ENCODE measurements around the gene TIMP4.

The TIMP4 gene

GRCh38 chr3:12149029-12149428 lies 9.7 kb downstream of the TIMP4 start:
- Histone ChIP-seq H3K79me2 (ENCODE audit: insufficient read depth, low read length) (no peaks in the 10 kb centered on the region), H4K20me1 (ENCODE audit: insufficient read depth, low read length, poor library complexity, severe bottlenecking) (no peaks in the 10 kb centered on the region), H3F3A (ENCODE audit: low read depth) (no peaks in the 10 kb centered on the region), H3K4me3 (ENCODE audit: low read length, poor library complexity, severe bottlenecking) (no peak overlapping the region), H3K9ac (ENCODE audit: low read depth, low read length, poor library complexity, severe bottlenecking) (no peak overlapping the region), H3K4me2 (ENCODE audit: low read depth, low read length, poor library complexity, severe bottlenecking) (no peak overlapping the region), H3K9me2 (replicated peaks; ENCODE audit: low read depth, low read length) (no peaks in the 10 kb centered on the region), H3K9me3 (ENCODE audit: insufficient read depth, low read depth, low read length) (no peaks in the 10 kb centered on the region), H2AFZ (ENCODE audit: low read length) (no peak overlapping the region), H3K36me3 (ENCODE audit: insufficient read depth, low read length) (no peaks in the 10 kb centered on the region), H3K4me1 (ENCODE audit: insufficient read depth, low read length, poor library complexity, severe bottlenecking) (no peaks in the 10 kb centered on the region), H3K27me3 (ENCODE audit: insufficient read depth, low read length, poor library complexity, severe bottlenecking) (no peaks in the 10 kb centered on the region)
- TF ChIP-seq CTCF (conservative IDR thresholded peaks at IDR 0.05; ENCODE audit: low read length), result no peak

GRCh38 chr3:12148183-12148940 lies 10.3 kb downstream of the TIMP4 start:
- no peaks in the 10 kb centered on the region for H3F3A ChIP-seq (ENCODE audit: low read depth)
- no peaks in the 10 kb centered on the region for H3K9me3 ChIP-seq (ENCODE audit: insufficient read depth, low read depth, low read length)
- no peaks in the 10 kb centered on the region for H3K4me1 ChIP-seq (ENCODE audit: insufficient read depth, low read length, poor library complexity, severe bottlenecking)
- H3K36me3 ChIP-seq (ENCODE audit: insufficient read depth, low read length), result no peaks in the 10 kb centered on the region
- no peak for TF ChIP-seq CTCF (conservative IDR thresholded peaks at IDR 0.05; ENCODE audit: low read length)
- TF ChIP-seq EZH2phosphoT487 (IDR thresholded peaks at IDR 0.05; ENCODE audit: borderline replicate concordance), result no peak
- H3K4me3 ChIP-seq (ENCODE audit: low read length, poor library complexity, severe bottlenecking), result no peak overlapping the region
- H3K79me2 ChIP-seq (ENCODE audit: insufficient read depth, low read length), result no peaks in the 10 kb centered on the region
- H3K4me2 ChIP-seq (ENCODE audit: low read depth, low read length, poor library complexity, severe bottlenecking), result no peak overlapping the region
- H4K20me1 ChIP-seq (ENCODE audit: insufficient read depth, low read length, poor library complexity, severe bottlenecking), result no peaks in the 10 kb centered on the region
- no peak overlapping the region for H2AFZ ChIP-seq (ENCODE audit: low read length)
- no peaks in the 10 kb centered on the region for H3K9me2 ChIP-seq (replicated peaks; ENCODE audit: low read depth, low read length)
- no peaks in the 10 kb centered on the region for H3K27me3 ChIP-seq (ENCODE audit: insufficient read depth, low read length, poor library complexity, severe bottlenecking)
- H3K9ac ChIP-seq (ENCODE audit: low read depth, low read length, poor library complexity, severe bottlenecking), result no peak overlapping the region

GRCh38 chr3:12147049-12147780 lies 11.5 kb downstream of the TIMP4 start:
- H3K4me3 ChIP-seq (ENCODE audit: low read length, poor library complexity, severe bottlenecking), result no peak overlapping the region
- no peaks in the 10 kb centered on the region for H3K9me3 ChIP-seq (ENCODE audit: insufficient read depth, low read depth, low read length)
- no peak overlapping the region for H3K4me2 ChIP-seq (ENCODE audit: low read depth, low read length, poor library complexity, severe bottlenecking)
- no peaks in the 10 kb centered on the region for H3K79me2 ChIP-seq (ENCODE audit: insufficient read depth, low read length)
- H3K27me3 ChIP-seq (ENCODE audit: insufficient read depth, low read length, poor library complexity, severe bottlenecking), result no peaks in the 10 kb centered on the region
- no peak overlapping the region for H3K9ac ChIP-seq (ENCODE audit: low read depth, low read length, poor library complexity, severe bottlenecking)
- H3K9me2 ChIP-seq (replicated peaks; ENCODE audit: low read depth, low read length), result no peaks in the 10 kb centered on the region
- H3F3A ChIP-seq (ENCODE audit: low read depth), result no peaks in the 10 kb centered on the region
- no peaks in the 10 kb centered on the region for H4K20me1 ChIP-seq (ENCODE audit: insufficient read depth, low read length, poor library complexity, severe bottlenecking)
- no peak for TF ChIP-seq CTCF (conservative IDR thresholded peaks at IDR 0.05; ENCODE audit: low read length)
- no peak for TF ChIP-seq EZH2phosphoT487 (IDR thresholded peaks at IDR 0.05; ENCODE audit: borderline replicate concordance)
- no peak overlapping the region for H2AFZ ChIP-seq (ENCODE audit: low read length)
- no peaks in the 10 kb centered on the region for H3K36me3 ChIP-seq (ENCODE audit: insufficient read depth, low read length)
- H3K4me1 ChIP-seq (ENCODE audit: insufficient read depth, low read length, poor library complexity, severe bottlenecking), result no peaks in the 10 kb centered on the region

Measured in Loucy (cell line).